Measurements from ENCODE around the gene ERO1B.

Gene ERO1B

GRCh38 chr1:236301080-236301957, 19.6 kb upstream of the ERO1B start:
- FAIRE-seq (no peak), DNase-seq (ENCODE audit: insufficient read length, low spot score) (no peak)

GRCh38 chr1:236297161-236297560, 15.4 kb upstream of the ERO1B start:
- DNase-seq (ENCODE audit: insufficient read length, low spot score) = no peak
- no peak for FAIRE-seq

- no peak for FAIRE-seq
- no peak for DNase-seq (ENCODE audit: insufficient read length, low spot score)
These were observed 10.7 kb upstream of the ERO1B start for GRCh38 chr1:236292425-236292824.

GRCh38 chr1:236289492-236290131, 7.9 kb upstream of the ERO1B start:
- no peak for FAIRE-seq
- no peak for DNase-seq (ENCODE audit: insufficient read length, low spot score)

GRCh38 chr1:236288620-236288976, 6.8 kb upstream of the ERO1B start:
- FAIRE-seq (no peak), DNase-seq (ENCODE audit: insufficient read length, low spot score) (no peak)

GRCh38 chr1:236287757-236288619, 6.2 kb upstream of the ERO1B start:
- FAIRE-seq = no peak
- DNase-seq (ENCODE audit: insufficient read length, low spot score) = no peak

GRCh38 chr1:236287356-236287755, 5.6 kb upstream of the ERO1B start:
- DNase-seq (ENCODE audit: insufficient read length, low spot score) (no peak), FAIRE-seq (no peak)

GRCh38 chr1:236284291-236284721, 2.5 kb upstream of the ERO1B start:
- no peak for FAIRE-seq
- no peak for DNase-seq (ENCODE audit: insufficient read length, low spot score)

- FAIRE-seq = no peak
These were observed 961 bp upstream of the ERO1B start for GRCh38 chr1:236282719-236283118.

GRCh38 chr1:236282425-236282716, 613 bp upstream of the ERO1B start:
- DNase-seq (ENCODE audit: insufficient read length, low spot score) (peak; percentile 8), FAIRE-seq (no peak)

More at GRCh38 chr1:236282719-236283118, 961 bp upstream of the ERO1B start:
- no peak for DNase-seq (ENCODE audit: insufficient read length, low spot score)

- peak; percentile 31 for DNase-seq (ENCODE audit: insufficient read length, low spot score)
- no peak for FAIRE-seq
These were observed 532 bp downstream of the ERO1B start for GRCh38 chr1:236281198-236281653.

- peak; percentile 15 for DNase-seq (ENCODE audit: insufficient read length, low spot score)
- FAIRE-seq = no peak
These were observed 1.1 kb downstream of the ERO1B start for GRCh38 chr1:236280438-236281197.

GRCh38 chr1:236275586-236275985, 6.2 kb downstream of the ERO1B start:
- DNase-seq (ENCODE audit: insufficient read length, low spot score) (no peak), FAIRE-seq (no peak)

- FAIRE-seq (no peak), DNase-seq (ENCODE audit: insufficient read length, low spot score) (no peak)
These were observed 6.7 kb downstream of the ERO1B start for GRCh38 chr1:236275061-236275460.

- DNase-seq (ENCODE audit: insufficient read length, low spot score) = no peak
- no peak for FAIRE-seq
These were observed 8.4 kb downstream of the ERO1B start for GRCh38 chr1:236273358-236273757.

GRCh38 chr1:236269439-236269838, 12.3 kb downstream of the ERO1B start:
- FAIRE-seq (no peak), DNase-seq (ENCODE audit: insufficient read length, low spot score) (no peak)

GRCh38 chr1:236261898-236262297, 19.9 kb downstream of the ERO1B start:
- DNase-seq (ENCODE audit: insufficient read length, low spot score) (no peak), FAIRE-seq (no peak)

- DNase-seq (ENCODE audit: insufficient read length, low spot score) (no peak), FAIRE-seq (no peak)
These were observed 20.7 kb downstream of the ERO1B start for GRCh38 chr1:236261033-236261432.

- FAIRE-seq = no peak
- DNase-seq (ENCODE audit: insufficient read length, low spot score) = no peak
These were observed 22.7 kb downstream of the ERO1B start for GRCh38 chr1:236259043-236259442.

GRCh38 chr1:236258114-236258622, 23.6 kb downstream of the ERO1B start:
- FAIRE-seq = no peak
- no peak for DNase-seq (ENCODE audit: insufficient read length, low spot score)
